GM19099 (cell line): Measurements from ENCODE around the gene ME3.

Experiments used
- POLR2A ChIP-seq: IDR thresholded peaks from 3 replicates; pipeline ENCODE4 v1.6.1; 2011; ENCODE audit warnings: low read depth; ENCODE audit not compliant: insufficient read length; ENCODE audit errors: extremely low read depth

The ME3 gene

GRCh38 chr11:86453290-86454030, 219.0 kb downstream of the ME3 start:
- TF ChIP-seq POLR2A: no peak

- TF ChIP-seq POLR2A: no peak
Observed at GRCh38 chr11:86449993-86450629, 222.3 kb downstream of the ME3 start.

DNA sequence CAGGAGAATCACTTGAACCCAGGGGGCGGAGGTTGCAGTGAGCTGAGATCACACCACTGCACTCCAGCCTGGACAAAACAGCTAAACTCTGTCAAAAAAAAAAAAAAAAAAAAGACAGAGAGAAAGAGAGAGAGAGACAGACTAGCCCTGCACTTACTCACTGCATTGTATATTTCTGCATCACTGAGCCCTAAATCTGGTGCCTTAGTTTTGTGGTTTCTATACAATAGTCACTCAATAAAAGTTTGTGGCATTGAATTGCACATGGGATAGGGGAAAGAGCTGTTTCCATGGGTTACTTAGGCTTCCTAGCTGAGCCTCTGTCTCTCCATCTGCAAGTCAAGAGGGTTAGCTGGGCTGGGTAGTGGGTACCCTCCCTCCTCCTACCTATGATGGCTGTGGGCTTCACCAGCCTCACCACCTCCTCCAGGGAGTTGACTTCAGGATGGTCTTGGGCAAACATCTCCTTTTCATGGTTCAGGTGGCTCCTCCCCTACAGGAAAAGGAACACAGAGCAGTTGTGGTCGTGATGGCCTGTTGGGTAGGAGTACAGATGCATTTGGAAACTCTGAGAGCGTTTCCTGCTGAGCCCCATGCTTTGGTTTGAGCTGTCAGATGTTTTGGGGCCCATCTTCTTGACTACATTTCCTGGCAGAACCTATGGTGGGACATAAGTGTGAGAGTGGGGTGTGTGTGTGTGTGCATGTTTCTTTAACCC, 224.5 kb downstream of the ME3 start:
- TF ChIP-seq POLR2A: no peak

DNA sequence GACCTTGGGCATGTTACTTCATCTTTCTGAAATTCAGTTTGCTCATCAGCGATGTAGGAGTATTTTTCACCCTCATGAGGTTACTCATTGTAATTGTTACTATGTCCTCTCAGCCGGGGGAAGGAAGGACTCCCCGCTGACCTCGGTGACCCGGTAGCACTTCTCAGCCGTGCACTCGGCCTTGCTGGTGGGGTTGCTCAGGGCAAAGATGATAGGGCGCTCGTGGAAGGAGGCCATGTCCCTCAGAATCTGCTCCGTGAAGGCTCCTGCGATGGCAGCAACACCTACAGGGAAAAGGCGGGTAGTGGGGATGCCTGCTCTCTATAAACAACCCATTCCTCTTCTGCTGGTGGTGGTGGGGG, 225.5 kb downstream of the ME3 start:
- TF ChIP-seq POLR2A: no peak

- no peak for TF ChIP-seq POLR2A
Observed at GRCh38 chr11:86446163-86446923, 226.1 kb downstream of the ME3 start.

- no peak for TF ChIP-seq POLR2A
Observed at GRCh38 chr11:86444981-86445380, 227.4 kb downstream of the ME3 start.

DNA sequence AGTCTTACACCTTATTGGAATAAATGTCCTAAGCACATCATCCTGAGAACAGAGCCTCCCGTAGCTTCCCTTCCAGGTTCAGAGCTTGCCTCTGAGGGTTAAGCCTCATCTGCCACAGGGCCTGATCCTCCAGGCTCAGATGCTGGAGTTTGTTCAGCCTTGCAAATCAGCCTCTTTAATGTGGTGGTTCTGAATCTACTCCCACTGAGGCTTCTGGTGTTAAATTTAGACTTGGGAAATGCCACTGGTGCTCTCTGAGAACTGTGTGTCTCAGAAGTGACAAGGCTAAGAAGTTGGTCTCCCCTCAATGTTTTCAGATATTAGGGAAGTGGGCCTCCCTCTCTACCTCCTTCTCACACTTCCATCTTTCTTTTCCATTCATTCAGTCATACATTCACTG, 229.0 kb downstream of the ME3 start:
- TF ChIP-seq POLR2A: no peak

DNA sequence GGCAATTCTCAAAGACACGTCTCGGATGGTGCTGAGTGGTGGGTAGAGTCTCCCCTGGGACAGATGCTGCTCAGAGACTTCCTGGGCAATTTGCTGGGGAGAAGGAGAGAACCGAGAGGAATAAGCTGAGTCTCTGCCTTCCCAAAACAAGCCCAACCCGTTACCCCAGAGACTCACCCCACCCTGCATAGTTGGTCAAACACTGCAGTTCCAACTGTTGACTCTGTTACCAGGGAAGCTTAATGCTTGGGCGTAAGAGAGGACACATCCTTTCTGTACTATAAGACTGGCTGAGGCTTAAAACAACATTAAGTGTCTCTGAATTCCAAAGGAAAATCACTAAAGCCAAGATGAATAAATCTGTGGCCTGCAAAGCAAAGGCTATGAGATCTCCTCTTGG, 229.6 kb downstream of the ME3 start:
- TF ChIP-seq POLR2A: no peak

- no peak for TF ChIP-seq POLR2A
Observed at GRCh38 chr11:86442420-86442819, 230.0 kb downstream of the ME3 start.

GRCh38 chr11:86440843-86441242, 231.6 kb downstream of the ME3 start:
- TF ChIP-seq POLR2A: no peak

- no peak for TF ChIP-seq POLR2A
Observed at GRCh38 chr11:86440305-86440716, 232.1 kb downstream of the ME3 start.

DNA sequence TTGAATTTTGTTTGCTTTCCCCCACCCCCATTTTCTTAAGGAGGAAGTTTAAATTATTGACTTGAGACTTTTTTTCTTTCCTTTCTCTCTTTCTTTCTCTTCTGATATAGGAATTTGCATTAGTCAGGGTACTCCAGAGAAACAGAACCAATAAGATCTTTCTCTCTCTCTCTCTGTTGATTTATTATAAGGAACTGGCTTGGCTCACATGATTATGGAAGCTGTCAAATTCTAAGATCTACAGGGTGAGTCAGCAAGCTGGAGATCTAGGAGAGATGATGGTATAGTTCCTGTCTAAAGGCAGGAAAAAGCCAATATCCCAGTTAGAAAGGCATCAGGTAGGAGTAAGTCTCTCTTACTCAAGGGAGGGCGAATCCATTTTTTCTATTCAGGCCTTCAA, 233.7 kb downstream of the ME3 start:
- TF ChIP-seq POLR2A: no peak

- TF ChIP-seq POLR2A: no peak
Observed at GRCh38 chr11:86435711-86436110, 236.7 kb downstream of the ME3 start.

DNA sequence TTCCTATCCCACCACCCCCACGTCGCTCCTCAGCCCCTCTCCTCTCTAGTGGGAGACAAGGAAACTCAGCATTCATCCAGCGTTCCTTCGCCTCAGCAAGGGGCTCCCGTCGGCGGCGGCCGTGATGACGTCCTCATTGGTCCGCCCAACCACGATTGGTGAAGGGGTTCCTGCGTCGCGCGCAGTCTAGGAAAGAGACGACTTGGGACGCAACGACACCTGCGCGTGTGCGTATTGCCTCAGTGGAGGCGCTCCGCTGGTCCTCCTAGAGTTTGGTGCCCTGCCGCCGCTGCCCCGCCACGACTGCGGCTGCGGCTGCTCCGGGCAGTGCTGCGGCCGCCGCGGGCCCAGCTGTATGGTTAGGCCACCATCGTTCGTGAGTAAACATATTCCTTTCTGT, 241.2 kb downstream of the ME3 start:
- no peak for TF ChIP-seq POLR2A

GRCh38 chr11:86427441-86427840, 245.0 kb downstream of the ME3 start:
- TF ChIP-seq POLR2A: no peak
